ENCODE measurements around the gene TPP1. TPM values are rescaled to one million over a fixed set of nuclear protein-coding genes. Genes with fewer than 3 reads are reported as not detected.
A peak's percentile ranks its signal among the peaks of the same experiment; 100 is the strongest.

The TPP1 gene
- total and polyA plus RNA-seq, 7 donors, result 13.2 to 60.3 (median 47.9) TPM

GRCh38 chr11:6611963-6612212, 7.3 kb downstream of the TPP1 start:
- peak overlapping the region; percentile 64 to 90 (median 82) for H3K4me3 ChIP-seq
- intact Hi-C loops (cut with DNase I), result no loop called here
- no peak for TF ChIP-seq POLR2A (IDR thresholded peaks at IDR 0.05)
- no peak for TF ChIP-seq EP300 (IDR thresholded peaks at IDR 0.05)
- TF ChIP-seq CTCF (IDR thresholded peaks at IDR 0.05), result no peak
- no peak for TF ChIP-seq POLR2AphosphoS5 (IDR thresholded peaks at IDR 0.05)
- H3K36me3 ChIP-seq, result peaks cover 29 to 69% (median 48%) of the 10 kb centered on the region in 4 donors
- no peaks in the 10 kb centered on the region for H3K9me3 ChIP-seq
- peaks cover 0 to 62% (median 58%) of the 10 kb centered on the region in 4 donors for H3K4me1 ChIP-seq
- H3K27me3 ChIP-seq, result no peaks in the 10 kb centered on the region
- WGBS, 2 donors, result 1% methylated on average over 36 of the region's 36 CpGs
- H3K27ac ChIP-seq, result peak overlapping the region; percentile 98 to 99 (median 98)
- no peak for DNase-seq

GRCh38 chr11:6611092-6611962, 7.9 kb downstream of the TPP1 start:
- TF ChIP-seq CTCF (IDR thresholded peaks at IDR 0.05) (no peak), POLR2AphosphoS5 (IDR thresholded peaks at IDR 0.05) (peak; percentile 31 to 55 (median 37)), EP300 (IDR thresholded peaks at IDR 0.05) (no peak), POLR2A (IDR thresholded peaks at IDR 0.05) (no peak)
- H3K4me3 ChIP-seq, result peak overlapping the region; percentile 64 to 90 (median 82)
- H3K4me1 ChIP-seq, result peaks cover 0 to 68% (median 62%) of the 10 kb centered on the region in 4 donors
- H3K9me3 ChIP-seq, result no peaks in the 10 kb centered on the region
- H3K36me3 ChIP-seq, result peaks cover 29 to 63% (median 47%) of the 10 kb centered on the region in 4 donors
- DNase-seq, result peak; percentile 84
- intact Hi-C loops (cut with DNase I), result no loop called here
- peak overlapping the region; percentile 98 to 99 (median 98) for H3K27ac ChIP-seq
- H3K27me3 ChIP-seq, result no peaks in the 10 kb centered on the region
- WGBS, 2 donors, result 10 to 16% methylated on average over 39 of the region's 39 CpGs

- H3K36me3 ChIP-seq, result peaks cover 29 to 56% (median 43%) of the 10 kb centered on the region in 4 donors
- H3K27me3 ChIP-seq, result no peaks in the 10 kb centered on the region
- DNase-seq, result peak; percentile 71
- peak overlapping the region; percentile 98 to 99 (median 98) for H3K27ac ChIP-seq
- intact Hi-C loops (cut with DNase I), result no loop called here
- H3K9me3 ChIP-seq, result no peaks in the 10 kb centered on the region
- 86 to 90% methylated on average over 6 of the region's 6 CpGs for WGBS, 2 donors
- TF ChIP-seq POLR2AphosphoS5 (IDR thresholded peaks at IDR 0.05) (peak in 1 of 4 donors; percentile 7), CTCF (IDR thresholded peaks at IDR 0.05) (no peak)
- H3K4me1 ChIP-seq, result peaks cover 0 to 75% (median 68%) of the 10 kb centered on the region in 4 donors
- peak overlapping the region; percentile 64 to 90 (median 82) for H3K4me3 ChIP-seq
Measured at GRCh38 chr11:6610591-6610990, 8.6 kb downstream of the TPP1 start.

GRCh38 chr11:6609502-6610015, 9.7 kb downstream of the TPP1 start:
- H3K9me3 ChIP-seq, result no peaks in the 10 kb centered on the region
- DNase-seq, result peak; percentile 67
- no peaks in the 10 kb centered on the region for H3K27me3 ChIP-seq
- TF ChIP-seq CTCF (IDR thresholded peaks at IDR 0.05) (no peak), POLR2AphosphoS5 (IDR thresholded peaks at IDR 0.05) (peak in 1 of 4 donors; percentile 17), EP300 (IDR thresholded peaks at IDR 0.05) (no peak), POLR2A (IDR thresholded peaks at IDR 0.05) (no peak)
- H3K36me3 ChIP-seq, result peaks cover 29 to 46% (median 35%) of the 10 kb centered on the region in 4 donors
- peaks cover 0 to 85% (median 72%) of the 10 kb centered on the region in 4 donors for H3K4me1 ChIP-seq
- intact Hi-C loops (cut with DNase I), result no loop called here
- peak overlapping the region; percentile 98 to 99 (median 98) for H3K27ac ChIP-seq
- 79 to 90% methylated on average over 8 of the region's 8 CpGs for WGBS, 2 donors
- H3K4me3 ChIP-seq, result no peak overlapping the region
